GM10248 (cell line): ENCODE results near the gene BEST1.
"Not testable (repeated sequence)": the region's sequence is repeated elsewhere in the genome, so short reads cannot be mapped to it uniquely, and the experiment has no call there.

Source experiments
- CTCF ChIA-PET: fragments of 300-600 bp; sonication (Branson Sonifier 250); formaldehyde crosslinking; extraction: SDS; loops from one replicate; lab custom pipeline; 2021; ENCODE audit warnings: antibody characterized with exemption; lab: Yijun Ruan, JAX
- POLR2A ChIA-PET: fragments of 350-650 bp; sonication (Branson Sonifier 250); formaldehyde crosslinking; extraction: SDS; loops from one replicate; lab custom pipeline; 2020; ENCODE audit warnings: antibody characterized with exemption; lab: Yijun Ruan, JAX
- DNase-seq: peaks from one replicate; pipeline ENCODE4 v3.0.0; 2012; ENCODE audit errors: extremely low spot score
- CTCF ChIP-seq: IDR thresholded peaks from 2 replicates; pipeline ENCODE4 v1.5.1; 2012; ENCODE audit warnings: mild to moderate bottlenecking, low read depth; ENCODE audit errors: extremely low read depth, missing control alignments, control extremely low read depth

The BEST1 gene

GRCh38 chr11:61951484-61952135, 1.5 kb downstream of the BEST1 start:
- ChIA-PET CTCF (interaction anchor here (0.8 to 10.0 kb wide), 8 partner anchors 10 to 157 kb away, joined by 3 to 173 read pairs (median 22); partner anchors contain the start of genes FEN1 and TMEM258), POLR2A (interaction anchor here (0.9 kb wide), 1 partner anchor 16 kb away, joined by 3 read pairs; the partner anchor contains the start of gene FTH1)
- DNase-seq = no peak
- TF ChIP-seq CTCF = no peak

DNA sequence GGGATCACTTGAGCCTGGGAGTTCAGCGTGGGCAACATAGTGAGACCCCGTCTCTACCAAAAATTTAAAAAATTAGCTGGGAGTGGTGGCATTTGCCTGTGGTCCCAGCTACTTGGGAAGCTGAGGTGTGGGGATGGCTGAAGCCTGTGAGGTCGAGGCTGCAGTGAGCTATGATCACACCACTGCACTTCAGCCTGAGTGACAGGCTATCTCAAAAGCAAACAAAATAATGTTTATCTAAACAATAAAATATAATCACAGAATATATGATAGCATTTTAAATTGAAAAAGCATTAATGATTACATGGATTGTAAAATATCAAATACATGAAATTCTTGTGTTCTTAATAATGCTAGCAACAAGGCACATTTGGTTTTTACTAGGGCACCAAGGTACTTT, 2.7 kb downstream of the BEST1 start:
- CTCF ChIA-PET = interaction anchor here (10.0 kb wide), 1 partner anchor 54 kb away, joined by 173 read pairs; no protein-coding TSS in a partner anchor
- POLR2A ChIA-PET = no interaction called here
- no peak for DNase-seq
- TF ChIP-seq CTCF = no peak

- CTCF ChIA-PET = interaction anchor here (3.0 to 10.0 kb wide), 2 partner anchors 55 to 128 kb away, joined by 8 to 173 read pairs; no protein-coding TSS in a partner anchor
- POLR2A ChIA-PET, DNase-seq: not testable (repeated sequence)
These were observed 3.5 kb downstream of the BEST1 start for GRCh38 chr11:61953632-61954031.

DNA sequence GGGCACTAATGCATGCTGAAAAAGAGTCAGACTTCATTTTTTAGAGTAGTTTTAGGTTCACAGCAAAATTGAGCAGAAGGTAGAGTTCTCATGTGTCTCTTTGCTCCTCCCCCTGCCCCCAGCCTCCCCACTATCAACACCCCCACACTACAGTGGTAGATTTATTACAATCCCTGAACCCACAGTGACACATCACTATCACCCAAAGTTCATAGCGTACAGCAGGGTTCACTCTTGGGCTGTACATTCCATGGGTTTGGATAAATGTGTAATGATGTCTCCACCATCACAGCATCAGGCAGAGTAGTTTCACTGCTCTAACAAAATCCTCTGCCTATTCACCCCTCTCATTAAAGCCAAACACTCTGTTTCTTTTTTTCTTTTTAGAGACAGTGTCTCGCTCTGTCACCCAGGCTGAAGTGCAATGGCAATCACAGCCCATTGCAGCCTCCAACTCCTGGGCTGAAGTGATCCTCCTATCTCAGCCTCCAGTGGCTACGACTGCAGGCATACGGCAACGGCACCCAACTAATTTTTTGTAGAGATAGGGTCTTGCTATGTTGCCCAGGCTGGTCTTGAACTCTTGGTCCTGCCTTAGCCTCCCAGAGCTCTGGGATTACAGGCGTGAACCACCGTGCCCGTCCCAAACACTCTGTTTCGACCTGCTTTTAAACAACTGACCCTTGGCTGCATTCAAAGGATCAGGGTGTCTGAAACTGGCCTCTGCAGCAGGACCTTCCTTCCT, 4.1 kb downstream of the BEST1 start:
- ChIA-PET POLR2A (interaction anchor here (1.4 kb wide), 1 partner anchor 14 kb away, joined by 6 read pairs; no protein-coding TSS in a partner anchor), CTCF (interaction anchor here (3.0 kb wide), 1 partner anchor 128 kb away, joined by 8 read pairs; no protein-coding TSS in a partner anchor)
- TF ChIP-seq CTCF = no peak
- DNase-seq = no peak

- no peak for DNase-seq
- CTCF ChIA-PET = interaction anchor here (3.0 kb wide), 1 partner anchor 127 kb away, joined by 8 read pairs; no protein-coding TSS in a partner anchor
- no peak for TF ChIP-seq CTCF
- POLR2A ChIA-PET = interaction anchor here (1.4 kb wide), 1 partner anchor 13 kb away, joined by 6 read pairs; no protein-coding TSS in a partner anchor
These were observed 4.8 kb downstream of the BEST1 start for GRCh38 chr11:61954851-61955421.

- TF ChIP-seq CTCF = no peak
- peak; percentile 39 for DNase-seq
- ChIA-PET CTCF (interaction anchor here (3.0 kb wide), 1 partner anchor 126 kb away, joined by 8 read pairs; no protein-coding TSS in a partner anchor), POLR2A (interaction anchor here (1.4 kb wide), 1 partner anchor 12 kb away, joined by 6 read pairs; no protein-coding TSS in a partner anchor)
These were observed 5.4 kb downstream of the BEST1 start for GRCh38 chr11:61955422-61956135.
